Measurements from ENCODE around the gene SLF2. TPM values are rescaled to one million over a fixed set of nuclear protein-coding genes. Genes with fewer than 3 reads are reported as not detected.

Gene SLF2
- total and polyA plus RNA-seq, 2 of the 13 experiments (the other 11 are each of a cell fraction or from before 2014, with no cell fraction given), result 12.2 to 48.1 TPM

DNA sequence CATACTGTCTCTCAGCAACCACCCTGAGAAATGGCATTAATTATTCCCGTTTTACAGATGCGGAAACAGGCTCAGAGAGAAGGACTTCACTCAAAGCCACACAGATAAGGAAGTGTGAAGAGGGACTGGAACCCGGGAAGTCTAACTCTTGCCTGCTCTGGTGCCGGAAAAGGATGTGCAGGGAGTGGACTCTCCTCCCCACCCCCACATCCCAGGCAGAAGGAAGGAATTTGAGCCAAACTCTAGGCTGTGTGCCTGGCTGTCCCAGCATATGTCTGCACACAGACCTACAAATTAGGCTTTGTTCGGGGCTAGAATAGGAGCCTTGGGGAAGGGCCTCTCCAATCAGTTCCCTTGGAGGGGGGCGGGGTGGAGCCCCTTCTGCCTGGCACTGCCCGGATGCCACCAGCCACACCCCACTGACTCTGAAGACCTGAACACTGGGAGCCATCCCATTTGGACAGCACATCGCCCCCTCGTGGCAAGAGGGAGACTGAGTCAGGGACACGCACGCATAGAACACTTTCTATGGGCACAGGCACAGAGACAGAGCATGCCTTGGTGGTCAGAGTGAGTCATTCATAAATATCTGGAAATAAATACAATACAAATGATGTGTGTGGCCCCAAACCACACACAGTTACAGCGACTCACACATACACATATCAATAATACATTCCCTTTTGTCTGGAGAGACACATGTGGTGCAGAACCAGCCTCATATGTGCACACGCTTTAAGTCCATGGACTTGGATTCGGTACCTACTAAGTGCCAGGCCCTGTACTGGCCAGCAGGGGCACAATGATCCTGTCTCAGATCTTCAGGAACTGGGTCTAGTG, 100.0 kb downstream of the SLF2 start (continued):
- 0 out of 2 replicates have a peak, but pooled peaks have one; percentile 23 for TF ChIP-seq POGK (CRISPR knock-in tag; conservative IDR thresholded peaks at IDR 0.05)
- TF ChIP-seq, protein P1, sequence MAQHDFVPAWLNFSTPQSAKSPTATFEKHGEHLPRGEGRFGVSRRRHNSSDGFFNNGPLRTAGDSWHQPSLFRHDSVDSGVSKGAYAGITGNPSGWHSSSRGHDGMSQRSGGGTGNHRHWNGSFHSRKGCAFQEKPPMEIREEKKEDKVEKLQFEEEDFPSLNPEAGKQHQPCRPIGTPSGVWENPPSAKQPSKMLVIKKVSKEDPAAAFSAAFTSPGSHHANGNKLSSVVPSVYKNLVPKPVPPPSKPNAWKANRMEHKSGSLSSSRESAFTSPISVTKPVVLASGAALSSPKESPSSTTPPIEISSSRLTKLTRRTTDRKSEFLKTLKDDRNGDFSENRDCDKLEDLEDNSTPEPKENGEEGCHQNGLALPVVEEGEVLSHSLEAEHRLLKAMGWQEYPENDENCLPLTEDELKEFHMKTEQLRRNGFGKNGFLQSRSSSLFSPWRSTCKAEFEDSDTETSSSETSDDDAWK (CRISPR knock-in tag; IDR thresholded peaks at IDR 0.05), result no peak
- TF ChIP-seq ZBTB7B (CRISPR knock-in tag; IDR thresholded peaks at IDR 0.05), result peak; percentile 55
- TF ChIP-seq KAT8 (CRISPR knock-in tag; IDR thresholded peaks at IDR 0.05), result peak; percentile 27; the same call in 1 of the 2 replicates
- TF ChIP-seq ZMYM2 (CRISPR knock-in tag; IDR thresholded peaks at IDR 0.05), result 0 out of 2 replicates have a peak, but pooled peaks have one; percentile 44
- TF ChIP-seq KMT2B (CRISPR knock-in tag; IDR thresholded peaks at IDR 0.05), result peak; percentile 42; the same call in 1 of the 2 replicates
- peak; percentile 93 for TF ChIP-seq XRCC5 (optimal IDR thresholded peaks at IDR 0.05; ENCODE audit: low read length)
- TF ChIP-seq HMGXB4 (CRISPR knock-in tag; IDR thresholded peaks at IDR 0.05; ENCODE audit: borderline replicate concordance in 1 of 2, low read depth in 1 of 2), result peak; percentile 88 to 93; a peak in 3 of 4 replicates
- 0 out of 2 replicates have a peak, but pooled peaks have one; percentile 35 for TF ChIP-seq ZNF772 (CRISPR knock-in tag; IDR thresholded peaks at IDR 0.05)
- TF ChIP-seq, protein P2, sequence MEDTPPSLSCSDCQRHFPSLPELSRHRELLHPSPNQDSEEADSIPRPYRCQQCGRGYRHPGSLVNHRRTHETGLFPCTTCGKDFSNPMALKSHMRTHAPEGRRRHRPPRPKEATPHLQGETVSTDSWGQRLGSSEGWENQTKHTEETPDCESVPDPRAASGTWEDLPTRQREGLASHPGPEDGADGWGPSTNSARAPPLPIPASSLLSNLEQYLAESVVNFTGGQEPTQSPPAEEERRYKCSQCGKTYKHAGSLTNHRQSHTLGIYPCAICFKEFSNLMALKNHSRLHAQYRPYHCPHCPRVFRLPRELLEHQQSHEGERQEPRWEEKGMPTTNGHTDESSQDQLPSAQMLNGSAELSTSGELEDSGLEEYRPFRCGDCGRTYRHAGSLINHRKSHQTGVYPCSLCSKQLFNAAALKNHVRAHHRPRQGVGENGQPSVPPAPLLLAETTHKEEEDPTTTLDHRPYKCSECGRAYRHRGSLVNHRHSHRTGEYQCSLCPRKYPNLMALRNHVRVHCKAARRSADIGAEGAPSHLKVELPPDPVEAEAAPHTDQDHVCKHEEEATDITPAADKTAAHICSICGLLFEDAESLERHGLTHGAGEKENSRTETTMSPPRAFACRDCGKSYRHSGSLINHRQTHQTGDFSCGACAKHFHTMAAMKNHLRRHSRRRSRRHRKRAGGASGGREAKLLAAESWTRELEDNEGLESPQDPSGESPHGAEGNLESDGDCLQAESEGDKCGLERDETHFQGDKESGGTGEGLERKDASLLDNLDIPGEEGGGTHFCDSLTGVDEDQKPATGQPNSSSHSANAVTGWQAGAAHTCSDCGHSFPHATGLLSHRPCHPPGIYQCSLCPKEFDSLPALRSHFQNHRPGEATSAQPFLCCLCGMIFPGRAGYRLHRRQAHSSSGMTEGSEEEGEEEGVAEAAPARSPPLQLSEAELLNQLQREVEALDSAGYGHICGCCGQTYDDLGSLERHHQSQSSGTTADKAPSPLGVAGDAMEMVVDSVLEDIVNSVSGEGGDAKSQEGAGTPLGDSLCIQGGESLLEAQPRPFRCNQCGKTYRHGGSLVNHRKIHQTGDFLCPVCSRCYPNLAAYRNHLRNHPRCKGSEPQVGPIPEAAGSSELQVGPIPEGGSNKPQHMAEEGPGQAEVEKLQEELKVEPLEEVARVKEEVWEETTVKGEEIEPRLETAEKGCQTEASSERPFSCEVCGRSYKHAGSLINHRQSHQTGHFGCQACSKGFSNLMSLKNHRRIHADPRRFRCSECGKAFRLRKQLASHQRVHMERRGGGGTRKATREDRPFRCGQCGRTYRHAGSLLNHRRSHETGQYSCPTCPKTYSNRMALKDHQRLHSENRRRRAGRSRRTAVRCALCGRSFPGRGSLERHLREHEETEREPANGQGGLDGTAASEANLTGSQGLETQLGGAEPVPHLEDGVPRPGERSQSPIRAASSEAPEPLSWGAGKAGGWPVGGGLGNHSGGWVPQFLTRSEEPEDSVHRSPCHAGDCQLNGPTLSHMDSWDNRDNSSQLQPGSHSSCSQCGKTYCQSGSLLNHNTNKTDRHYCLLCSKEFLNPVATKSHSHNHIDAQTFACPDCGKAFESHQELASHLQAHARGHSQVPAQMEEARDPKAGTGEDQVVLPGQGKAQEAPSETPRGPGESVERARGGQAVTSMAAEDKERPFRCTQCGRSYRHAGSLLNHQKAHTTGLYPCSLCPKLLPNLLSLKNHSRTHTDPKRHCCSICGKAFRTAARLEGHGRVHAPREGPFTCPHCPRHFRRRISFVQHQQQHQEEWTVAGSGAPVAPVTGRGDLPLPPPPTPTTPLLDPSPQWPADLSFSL (CRISPR knock-in tag; IDR thresholded peaks at IDR 0.05), result 0 out of 2 replicates have a peak, but pooled peaks have one; percentile 62
- TF ChIP-seq ZNF75D (CRISPR knock-in tag; IDR thresholded peaks at IDR 0.05; ENCODE audit: borderline replicate concordance), result peak; percentile 41; the same call in 1 of the 2 replicates
- no peak for TF ChIP-seq BRCA1 (CRISPR knock-in tag; IDR thresholded peaks at IDR 0.05)
- TF ChIP-seq ZNF44 (CRISPR knock-in tag; IDR thresholded peaks at IDR 0.05), result no peak

Data from HepG2 (cell line).